OCI-LY7 (cell line): ENCODE results near the gene REEP6. TPM values are rescaled to one million over a fixed set of nuclear protein-coding genes. Genes with fewer than 3 reads are reported as not detected.

ENCODE experiments used
- BruUV-seq: library from RNA; stranded (reverse); fragments of 400-500 nt; replicated peaks from 2 replicates; lab custom pipeline; 2021; lab: Mats Ljungman, UMichigan
- CTCF ChIA-PET: fragments of 300-600 bp; sonication (Branson Sonifier 250); formaldehyde crosslinking; loops from one replicate; lab custom pipeline; 2022; ENCODE audit warnings: antibody characterized with exemption; ENCODE audit not compliant: unreplicated experiment; lab: Charles Lee
- POLR2A ChIA-PET: fragments of 300-600 bp; sonication (Branson Sonifier 250); formaldehyde crosslinking; loops from one replicate; lab custom pipeline; 2022; ENCODE audit warnings: antibody characterized with exemption; lab: Charles Lee
- DNase-seq: peaks from one replicate; pipeline ENCODE4 v3.0.0-alpha.2; 2015; ENCODE audit warnings: low spot score
- H2AFZ ChIP-seq: fragments of 200-600 bp; sonication (generic), shearing (Covaris generic); 2 replicates; pipeline ENCODE4 v1.6.1; 2014; ENCODE audit warnings: mild to moderate bottlenecking, antibody characterized with exemption, low read length, moderate library complexity
- H3K27ac ChIP-seq: fragments of 200-600 bp; sonication (generic); 2 replicates; pipeline ENCODE4 v1.5.1; 2014; ENCODE audit warnings: mixed run types, low read depth, mild to moderate bottlenecking, moderate library complexity, low read length, inconsistent platforms; ENCODE audit not compliant: poor library complexity, severe bottlenecking
- H3K36me3 ChIP-seq: fragments of 200-600 bp; sonication (generic); 2 replicates; pipeline ENCODE4 v1.6.1; 2014; ENCODE audit warnings: mild to moderate bottlenecking, antibody characterized with exemption, low read length, moderate library complexity, mixed read lengths; ENCODE audit not compliant: insufficient read depth
- H3K4me1 ChIP-seq: fragments of 200-600 bp; sonication (generic); 2 replicates; pipeline ENCODE4 v1.5.1; 2014; ENCODE audit warnings: mild to moderate bottlenecking, low read length; ENCODE audit not compliant: insufficient read depth, poor library complexity, severe bottlenecking
- H3K4me2 ChIP-seq: fragments of 200-600 bp; sonication (generic); 2 replicates; pipeline ENCODE4 v1.6.1; 2014; ENCODE audit warnings: mild to moderate bottlenecking, low read length
- H3K4me3 ChIP-seq: fragments of 200-600 bp; sonication (generic); 2 replicates; pipeline ENCODE4 v1.5.1; 2014; ENCODE audit warnings: mild to moderate bottlenecking, low read depth, low read length; ENCODE audit not compliant: poor library complexity, severe bottlenecking
- H3K79me2 ChIP-seq: fragments of 200-600 bp; sonication (generic); 2 replicates; pipeline ENCODE4 v1.6.1; 2016; ENCODE audit warnings: low read depth, mild to moderate bottlenecking, low read length, moderate library complexity, mixed read lengths; ENCODE audit not compliant: insufficient read depth
- H3K9me2 ChIP-seq: fragments of 200-600 bp; sonication (generic); 2 replicates; pipeline ENCODE4 v1.6.1; 2016; ENCODE audit warnings: mild to moderate bottlenecking, low read length, mixed read lengths; ENCODE audit not compliant: insufficient read depth
- H3K9me3 ChIP-seq: fragments of 200-600 bp; sonication (generic); 2 replicates; pipeline ENCODE4 v1.6.1; 2014; ENCODE audit warnings: mild to moderate bottlenecking, mixed run types, low read length, mixed read lengths
- H4K20me1 ChIP-seq: fragments of 200-600 bp; sonication (generic); 2 replicates; pipeline ENCODE4 v1.6.1; 2014; ENCODE audit warnings: mild to moderate bottlenecking, antibody characterized with exemption, low read length, moderate library complexity, mixed read lengths; ENCODE audit not compliant: insufficient read depth
- EZH2phosphoT487 ChIP-seq: fragments of 200-600 bp; sonication (generic); IDR thresholded peaks from 2 replicates; pipeline ENCODE4 v1.6.1; 2018; ENCODE audit warnings: low read depth, borderline replicate concordance, mild to moderate bottlenecking, mixed run types, antibody characterized with exemption, low read length, moderate library complexity, mixed read lengths
- intact Hi-C: fragments of 100-400 bp; cut with micrococcal nuclease; formaldehyde crosslinking; loops from one replicate; pipeline ENCODE4 v1.10.0; 2022; ENCODE audit not compliant: unreplicated experiment
- total RNA-seq, 2 experiments: library from RNA; depleted of rRNA in 1 of 2; stranded (reverse); fragments of >200 nt in 1 of 2; shearing (Covaris generic) in 1 of 2; gene quantifications; 2 replicates each; pipeline ENCODE4 v1.2.3, GENCODE V29; 2014 to 2022
- TF ChIP-seq, protein P1 (sequence below): fragments of 200-600 bp; sonication (generic); conservative IDR thresholded peaks from 2 replicates; pipeline ENCODE4 v1.5.1; 2014; ENCODE audit warnings: mild to moderate bottlenecking, antibody characterized with exemption, low read length, moderate library complexity, mixed read lengths

REEP6 gene
- total RNA-seq, 2 experiments from 2014 or later = 1.3 to 3.6 TPM

DNA sequence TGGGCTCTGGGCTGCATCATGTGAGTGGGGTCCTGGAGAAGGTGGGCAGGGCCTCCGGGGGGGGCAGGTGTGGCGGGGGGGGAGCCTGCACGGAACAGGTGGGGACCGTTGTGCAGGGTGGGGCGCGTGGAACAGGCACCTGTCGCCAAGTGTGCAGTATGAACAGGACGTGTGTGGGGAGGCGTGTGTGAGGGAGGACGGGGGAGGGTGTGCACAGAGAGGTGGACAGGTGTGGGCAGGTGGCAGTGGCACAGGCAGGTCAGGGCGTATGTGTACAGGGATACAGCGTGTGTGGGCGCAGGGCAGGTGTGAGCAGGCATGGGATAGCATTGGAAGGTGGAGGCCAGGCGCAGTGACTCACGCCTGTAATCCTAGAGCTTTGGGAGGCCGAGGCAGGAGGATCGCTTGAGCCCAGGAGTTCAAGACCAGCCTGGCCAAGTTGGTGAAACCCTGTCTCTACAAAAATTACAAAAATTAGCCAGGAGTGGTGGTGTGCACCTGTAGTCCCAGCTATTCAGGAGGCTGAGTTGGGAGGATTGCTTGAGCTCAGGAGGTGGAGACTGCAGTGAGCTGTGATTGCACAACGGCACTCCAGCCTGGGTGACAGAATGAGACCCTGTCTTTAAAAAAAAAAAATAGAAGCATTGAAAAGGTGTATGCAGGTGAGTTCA, 36.1 kb downstream of the REEP6 start:
- BruUV-seq = no TSS peak
- Histone ChIP-seq H3K9me3 (no peaks in the 10 kb centered on the region), H2AFZ (no peak overlapping the region), H3K4me2 (no peak overlapping the region), H3K36me3 (no peaks in the 10 kb centered on the region), H3K4me3 (no peak overlapping the region), H3K9me2 (no peaks in the 10 kb centered on the region), H3K79me2 (no peaks in the 10 kb centered on the region), H3K4me1 (no peaks in the 10 kb centered on the region), H4K20me1 (no peaks in the 10 kb centered on the region), H3K27ac (no peak overlapping the region)
- POLR2A ChIA-PET = interaction anchor here (0.9 kb wide), 1 partner anchor 24 kb away, joined by 3 read pairs; no protein-coding TSS in a partner anchor
- DNase-seq = no peak
- intact Hi-C loops = no loop called here
- no peak for TF ChIP-seq EZH2phosphoT487
- TF ChIP-seq, protein P1, sequence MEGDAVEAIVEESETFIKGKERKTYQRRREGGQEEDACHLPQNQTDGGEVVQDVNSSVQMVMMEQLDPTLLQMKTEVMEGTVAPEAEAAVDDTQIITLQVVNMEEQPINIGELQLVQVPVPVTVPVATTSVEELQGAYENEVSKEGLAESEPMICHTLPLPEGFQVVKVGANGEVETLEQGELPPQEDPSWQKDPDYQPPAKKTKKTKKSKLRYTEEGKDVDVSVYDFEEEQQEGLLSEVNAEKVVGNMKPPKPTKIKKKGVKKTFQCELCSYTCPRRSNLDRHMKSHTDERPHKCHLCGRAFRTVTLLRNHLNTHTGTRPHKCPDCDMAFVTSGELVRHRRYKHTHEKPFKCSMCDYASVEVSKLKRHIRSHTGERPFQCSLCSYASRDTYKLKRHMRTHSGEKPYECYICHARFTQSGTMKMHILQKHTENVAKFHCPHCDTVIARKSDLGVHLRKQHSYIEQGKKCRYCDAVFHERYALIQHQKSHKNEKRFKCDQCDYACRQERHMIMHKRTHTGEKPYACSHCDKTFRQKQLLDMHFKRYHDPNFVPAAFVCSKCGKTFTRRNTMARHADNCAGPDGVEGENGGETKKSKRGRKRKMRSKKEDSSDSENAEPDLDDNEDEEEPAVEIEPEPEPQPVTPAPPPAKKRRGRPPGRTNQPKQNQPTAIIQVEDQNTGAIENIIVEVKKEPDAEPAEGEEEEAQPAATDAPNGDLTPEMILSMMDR = no peak
- CTCF ChIA-PET = no interaction called here

GRCh38 chr19:1527650-1528309, 36.8 kb downstream of the REEP6 start:
- POLR2A ChIA-PET = interaction anchor here (0.9 kb wide), 1 partner anchor 24 kb away, joined by 3 read pairs; no protein-coding TSS in a partner anchor
- intact Hi-C loops = no loop called here
- Histone ChIP-seq H3K4me3 (no peak overlapping the region), H3K27ac (no peak overlapping the region), H3K36me3 (no peaks in the 10 kb centered on the region), H2AFZ (no peak overlapping the region), H3K4me2 (no peak overlapping the region), H3K9me2 (no peaks in the 10 kb centered on the region), H4K20me1 (no peaks in the 10 kb centered on the region), H3K9me3 (no peaks in the 10 kb centered on the region), H3K4me1 (no peaks in the 10 kb centered on the region), H3K79me2 (no peaks in the 10 kb centered on the region)
- CTCF ChIA-PET = no interaction called here
- TF ChIP-seq, protein P1 = no peak
- no TSS peak for BruUV-seq
- no peak for DNase-seq
